ENCODE results near the gene MORN5.

Gene MORN5

GRCh38 chr9:122125158-122125508, 34.6 kb upstream of the MORN5 start:
- peak; percentile 92 for DNase-seq

GRCh38 chr9:122125509-122126330, 34.0 kb upstream of the MORN5 start:
- no peak for DNase-seq

- DNase-seq: no peak
Observed at GRCh38 chr9:122126331-122127261, 33.1 kb upstream of the MORN5 start.

- no peak for DNase-seq
Observed at GRCh38 chr9:122127396-122127798, 32.3 kb upstream of the MORN5 start.

GRCh38 chr9:122128007-122128968, 31.4 kb upstream of the MORN5 start:
- DNase-seq: no peak

- DNase-seq: no peak
Observed at GRCh38 chr9:122128969-122129343, 30.8 kb upstream of the MORN5 start.

GRCh38 chr9:122129969-122130368, 29.7 kb upstream of the MORN5 start:
- peak; percentile 37 for DNase-seq

GRCh38 chr9:122130837-122131236, 28.9 kb upstream of the MORN5 start:
- DNase-seq: no peak

- DNase-seq: no peak
Observed at GRCh38 chr9:122131401-122132001, 28.2 kb upstream of the MORN5 start.

- DNase-seq: no peak
Observed at GRCh38 chr9:122132539-122132938, 27.2 kb upstream of the MORN5 start.

- DNase-seq: no peak
Observed at GRCh38 chr9:122133263-122133983, 26.3 kb upstream of the MORN5 start.

- DNase-seq: no peak
Observed at GRCh38 chr9:122133984-122134535, 25.6 kb upstream of the MORN5 start.

GRCh38 chr9:122134822-122135528, 24.7 kb upstream of the MORN5 start:
- no peak for DNase-seq

GRCh38 chr9:122135529-122135859, 24.2 kb upstream of the MORN5 start:
- DNase-seq: no peak

- no peak for DNase-seq
Observed at GRCh38 chr9:122138560-122139268, 21.0 kb upstream of the MORN5 start.

GRCh38 chr9:122140368-122141193, 19.1 kb upstream of the MORN5 start:
- DNase-seq: no peak

GRCh38 chr9:122141671-122142070, 18.0 kb upstream of the MORN5 start:
- DNase-seq: no peak

GRCh38 chr9:122143296-122143695, 16.4 kb upstream of the MORN5 start:
- no peak for DNase-seq

GRCh38 chr9:122143876-122144405, 15.8 kb upstream of the MORN5 start:
- no peak for DNase-seq
